HAP-1 (cell line): Measurements from ENCODE around the gene C16orf86.

Experiments
- DNase-seq, 2 experiments: peaks; one replicate each; pipeline ENCODE4 v3.0.0-alpha.2; 2016 to 2020; ENCODE audit warnings: low spot score in 2 of 2
- H3K27me3 ChIP-seq: fragments of 250-450 bp; sonication (Bioruptor Pico); 2 replicates; pipeline ENCODE4 v1.5.1; 2020; ENCODE audit warnings: low read depth, mild to moderate bottlenecking, moderate library complexity
- H3K36me3 ChIP-seq: fragments of 250-450 bp; sonication (Bioruptor Pico); replicated peaks from 2 replicates; pipeline ENCODE4 v1.5.1; 2020; ENCODE audit warnings: mild to moderate bottlenecking
- H3K4me1 ChIP-seq: fragments of 250-450 bp; sonication (Bioruptor Pico); 2 replicates; pipeline ENCODE4 v1.5.1; 2020; ENCODE audit warnings: mild to moderate bottlenecking
- H3K4me3 ChIP-seq: fragments of 250-450 bp; sonication (Bioruptor Pico); 2 replicates; pipeline ENCODE4 v1.5.1; 2020; ENCODE audit warnings: mild to moderate bottlenecking, moderate library complexity
- H3K9me3 ChIP-seq: fragments of 250-450 bp; sonication (Bioruptor Pico); 2 replicates; pipeline ENCODE4 v1.5.1; 2020; ENCODE audit warnings: mild to moderate bottlenecking, moderate library complexity
- in situ Hi-C: fragments of 300-500 bp; cut with MboI; formaldehyde crosslinking; loops from 3 replicates; pipeline ENCODE4 v1.14.3; 2020; ENCODE audit warnings: low sequenced_read_pairs, inconsistent platforms, mixed read lengths

C16orf86 gene

GRCh38 chr16:67658849-67659674 lies 7.6 kb upstream of the C16orf86 start:
- Histone ChIP-seq H3K9me3 (no peaks in the 10 kb centered on the region), H3K4me3 (peak overlapping the region; percentile 99), H3K36me3 (peaks cover 46% of the 10 kb centered on the region), H3K4me1 (peaks cover 4% of the 10 kb centered on the region), H3K27me3 (no peaks in the 10 kb centered on the region)
- in situ Hi-C loops: no loop called here
- DNase-seq: no peak

DNA sequence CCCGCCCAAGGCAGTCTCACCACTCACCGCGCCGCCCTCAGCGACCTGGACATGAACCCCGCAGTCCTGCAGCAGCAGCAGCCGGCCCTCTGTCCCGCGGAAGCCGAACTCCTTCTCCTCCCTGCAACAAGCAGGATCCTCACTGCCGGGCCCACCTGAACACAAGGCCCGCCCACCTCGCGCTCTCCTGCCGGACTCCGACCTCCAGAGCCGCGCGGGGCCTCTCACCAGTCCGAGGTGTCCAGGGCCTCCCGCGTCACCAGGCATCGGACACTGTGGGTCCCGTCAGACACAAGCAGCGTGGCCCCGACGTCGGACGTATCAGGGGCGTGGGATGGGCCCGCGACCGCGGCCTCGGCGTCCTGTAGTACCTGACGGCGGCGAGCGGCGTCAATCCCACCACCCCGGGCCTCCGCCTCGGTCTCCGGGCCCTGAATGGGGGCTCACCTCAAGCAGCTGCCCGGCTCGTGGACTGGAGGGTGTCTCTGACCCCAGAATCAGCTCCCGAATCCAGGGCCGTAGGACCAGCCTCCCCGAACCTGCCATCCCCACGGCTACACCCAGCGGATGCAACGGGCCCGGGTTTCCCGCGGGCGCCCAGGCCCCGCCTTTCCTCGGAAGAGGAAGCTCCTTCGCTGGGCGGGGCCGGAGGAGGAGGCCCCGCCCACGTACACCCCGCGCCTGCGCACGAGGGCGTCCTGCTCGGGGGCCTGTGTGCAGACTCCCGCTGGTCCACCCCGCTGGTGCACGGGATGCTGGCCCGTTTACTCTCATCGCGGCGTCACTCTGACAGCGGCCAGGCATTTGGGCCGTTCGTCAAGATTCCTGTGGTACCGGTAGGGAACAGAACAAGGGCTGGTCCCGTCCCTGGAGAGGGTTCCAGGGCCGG lies 6.7 kb upstream of the C16orf86 start, which contains the start of gene ACD:
ACD (minus strand) TSS at position 586 of the 889 bp plus-strand sequence; CDS start at position 546, 40 bp downstream.
- H3K36me3 ChIP-seq: peaks cover 42% of the 10 kb centered on the region
- DNase-seq: peak; percentile 77 to 92
- in situ Hi-C loops: no loop called here
- no peaks in the 10 kb centered on the region for H3K27me3 ChIP-seq
- H3K4me1 ChIP-seq: peaks cover 4% of the 10 kb centered on the region
- peak within 1 kb of the TSS; percentile 99 for H3K4me3 ChIP-seq
- H3K9me3 ChIP-seq: no peaks in the 10 kb centered on the region

GRCh38 chr16:67660564-67661028 lies 6.0 kb upstream of the C16orf86 start, which contains the start of gene PARD6A:
Gene PARD6A (plus strand): TSS chr16:67660960. CDS start chr16:67661039, 79 bp downstream.
- peaks cover 41% of the 10 kb centered on the region for H3K36me3 ChIP-seq
- H3K4me1 ChIP-seq: peaks cover 7% of the 10 kb centered on the region
- in situ Hi-C loops: no loop called here
- DNase-seq: peak; percentile 92 to 97
- H3K9me3 ChIP-seq: no peaks in the 10 kb centered on the region
- H3K4me3 ChIP-seq: peak within 1 kb of the TSS; percentile 99
- H3K27me3 ChIP-seq: no peaks in the 10 kb centered on the region

DNA sequence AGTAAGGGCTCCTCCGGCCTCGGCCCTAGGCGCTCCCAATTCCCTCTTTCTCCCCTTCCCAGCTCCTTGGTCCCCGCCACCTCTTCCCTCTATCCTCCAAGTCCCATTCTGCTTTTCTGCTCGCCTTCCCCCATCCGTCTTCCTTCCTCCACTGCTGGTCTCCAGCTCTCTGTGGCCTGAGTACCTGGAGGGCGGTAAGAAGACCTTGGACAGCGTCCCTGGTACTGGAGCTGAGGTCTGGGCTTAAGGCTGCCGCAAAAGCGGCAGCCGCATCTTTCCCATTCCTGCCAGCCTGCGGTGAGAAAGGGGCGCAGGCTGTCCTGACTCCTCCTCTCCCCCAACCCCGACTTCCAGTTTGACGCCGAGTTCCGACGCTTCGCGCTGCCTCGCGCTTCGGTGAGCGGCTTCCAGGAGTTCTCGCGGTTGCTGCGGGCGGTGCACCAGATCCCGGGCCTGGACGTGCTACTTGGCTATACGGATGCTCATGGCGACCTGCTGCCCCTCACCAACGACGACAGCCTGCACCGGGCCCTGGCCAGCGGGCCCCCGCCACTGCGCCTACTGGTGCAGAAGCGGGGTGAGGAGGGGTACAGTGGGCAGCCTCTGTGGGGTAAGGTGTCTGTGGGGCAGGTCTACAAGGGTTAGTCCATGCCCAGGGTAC lies 5.4 kb upstream of the C16orf86 start:
- H3K36me3 ChIP-seq: peaks cover 37% of the 10 kb centered on the region
- no peaks in the 10 kb centered on the region for H3K9me3 ChIP-seq
- in situ Hi-C loops: no loop called here
- peaks cover 11% of the 10 kb centered on the region for H3K4me1 ChIP-seq
- peak overlapping the region; percentile 99 for H3K4me3 ChIP-seq
- no peak for DNase-seq
- no peaks in the 10 kb centered on the region for H3K27me3 ChIP-seq

GRCh38 chr16:67661886-67662652 lies 4.5 kb upstream of the C16orf86 start:
- in situ Hi-C loops: no loop called here
- H3K4me3 ChIP-seq: no peak overlapping the region
- H3K4me1 ChIP-seq: peaks cover 14% of the 10 kb centered on the region
- H3K9me3 ChIP-seq: no peaks in the 10 kb centered on the region
- peaks cover 28% of the 10 kb centered on the region for H3K36me3 ChIP-seq
- DNase-seq: no peak
- H3K27me3 ChIP-seq: no peaks in the 10 kb centered on the region

DNA sequence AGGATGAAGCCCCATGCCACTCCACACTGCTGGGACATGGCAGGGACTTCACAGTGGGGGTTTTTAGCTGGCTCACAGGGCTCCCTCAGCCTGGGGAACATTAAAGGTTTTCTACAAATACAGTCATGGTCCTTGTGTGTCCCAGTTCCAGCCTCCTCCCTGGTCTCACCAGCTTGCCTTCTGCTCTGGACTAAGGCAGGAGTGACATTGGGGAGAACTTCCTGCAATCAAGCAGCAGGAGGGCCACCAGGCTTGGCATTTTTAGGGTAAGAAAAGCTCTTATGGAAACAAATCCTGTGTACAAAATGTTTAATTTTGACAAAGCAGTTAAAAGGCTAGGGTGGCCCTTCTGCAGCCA lies 4.0 kb upstream of the C16orf86 start:
- Histone ChIP-seq H3K4me1 (peaks cover 20% of the 10 kb centered on the region), H3K4me3 (no peak overlapping the region), H3K36me3 (peaks cover 25% of the 10 kb centered on the region), H3K27me3 (no peaks in the 10 kb centered on the region), H3K9me3 (no peaks in the 10 kb centered on the region)
- no peak for DNase-seq
- in situ Hi-C loops: no loop called here

- in situ Hi-C loops: no loop called here
- H3K4me1 ChIP-seq: peaks cover 27% of the 10 kb centered on the region
- DNase-seq: peak in 1 of 2 experiments; percentile 68
Observed at GRCh38 chr16:67663151-67663876, 3.3 kb upstream of the C16orf86 start.

DNA sequence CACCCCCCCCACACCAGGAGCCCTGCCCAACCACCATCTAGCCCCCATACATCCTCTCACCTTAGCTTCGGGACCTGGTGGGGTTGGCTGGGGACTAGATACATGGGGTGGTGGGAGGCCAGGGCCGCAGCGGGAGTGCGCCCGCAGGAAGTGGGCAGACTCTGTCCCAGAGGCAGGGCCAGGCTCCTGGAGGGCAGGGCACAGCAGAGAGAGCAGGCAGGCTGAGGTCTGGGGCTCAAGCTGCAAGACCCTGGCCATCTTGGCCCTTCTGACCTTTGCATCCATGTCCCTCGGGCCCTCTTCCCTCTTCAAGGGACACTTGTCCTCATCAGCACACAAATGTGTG lies 2.8 kb upstream of the C16orf86 start:
- no peaks in the 10 kb centered on the region for H3K9me3 ChIP-seq
- in situ Hi-C loops: no loop called here
- DNase-seq: no peak
- H3K4me3 ChIP-seq: no peak overlapping the region
- no peaks in the 10 kb centered on the region for H3K27me3 ChIP-seq
- H3K4me1 ChIP-seq: peaks cover 27% of the 10 kb centered on the region
- H3K36me3 ChIP-seq: peaks cover 13% of the 10 kb centered on the region

More at GRCh38 chr16:67663151-67663876, 3.3 kb upstream of the C16orf86 start:
- Histone ChIP-seq H3K36me3 (peaks cover 19% of the 10 kb centered on the region), H3K27me3 (no peaks in the 10 kb centered on the region), H3K4me3 (no peak overlapping the region), H3K9me3 (no peaks in the 10 kb centered on the region)

- peaks cover 12% of the 10 kb centered on the region for H3K36me3 ChIP-seq
- DNase-seq: no peak
- no peaks in the 10 kb centered on the region for H3K9me3 ChIP-seq
- no peaks in the 10 kb centered on the region for H3K27me3 ChIP-seq
- peaks cover 23% of the 10 kb centered on the region for H3K4me1 ChIP-seq
- H3K4me3 ChIP-seq: no peak overlapping the region
- in situ Hi-C loops: no loop called here
Observed at GRCh38 chr16:67664258-67664657, 2.4 kb upstream of the C16orf86 start.

- DNase-seq: no peak
- Histone ChIP-seq H3K27me3 (no peaks in the 10 kb centered on the region), H3K36me3 (peaks cover 10% of the 10 kb centered on the region), H3K4me3 (no peak overlapping the region), H3K4me1 (peaks cover 23% of the 10 kb centered on the region), H3K9me3 (no peaks in the 10 kb centered on the region)
- in situ Hi-C loops: loop anchor here (5.0 kb wide), 1 partner anchor 262 kb away; no protein-coding TSS in a partner anchor
Observed at GRCh38 chr16:67664871-67665270, 1.7 kb upstream of the C16orf86 start.

DNA sequence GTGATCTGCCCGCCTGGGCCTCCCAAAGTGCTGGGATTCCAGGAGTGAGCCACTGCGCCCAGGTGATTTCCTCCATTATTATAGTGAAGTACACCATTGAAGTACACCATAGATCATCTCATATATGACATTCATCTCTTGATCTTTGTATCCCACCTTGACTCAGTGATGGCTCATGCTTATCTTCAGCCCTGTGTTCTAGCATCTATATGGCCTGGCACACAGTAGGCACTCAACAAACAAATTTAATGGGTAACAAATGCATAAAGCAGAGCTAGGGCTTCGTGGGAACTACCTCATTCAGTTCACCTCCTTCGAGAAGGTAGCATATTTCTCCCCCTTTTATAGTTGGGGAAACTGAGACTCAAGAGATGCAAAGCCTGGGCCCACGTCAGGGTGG lies 1.0 kb upstream of the C16orf86 start:
- in situ Hi-C loops: loop anchor here (5.0 kb wide), 1 partner anchor 262 kb away; no protein-coding TSS in a partner anchor
- Histone ChIP-seq H3K36me3 (peaks cover 6% of the 10 kb centered on the region; the same call in 1 of the 2 replicates), H3K4me3 (peak overlapping the region; percentile 73), H3K4me1 (peaks cover 23% of the 10 kb centered on the region), H3K9me3 (no peaks in the 10 kb centered on the region), H3K27me3 (no peaks in the 10 kb centered on the region)
- DNase-seq: no peak

- Histone ChIP-seq H3K9me3 (no peaks in the 10 kb centered on the region), H3K36me3 (peaks cover 6% of the 10 kb centered on the region; the same call in 1 of the 2 replicates), H3K4me3 (peak overlapping the region; percentile 73), H3K4me1 (peaks cover 23% of the 10 kb centered on the region), H3K27me3 (no peaks in the 10 kb centered on the region)
- in situ Hi-C loops: loop anchor here (5.0 kb wide), 1 partner anchor 261 kb away; no protein-coding TSS in a partner anchor
- peak in 1 of 2 experiments; percentile 66 for DNase-seq
Observed at GRCh38 chr16:67666032-67666551, 522 bp upstream of the C16orf86 start.
